GM23338 (cell line): ENCODE data around the gene CFAP92. TPM values are rescaled to one million over a fixed set of nuclear protein-coding genes. Genes with fewer than 3 reads are reported as not detected.

ENCODE experiments used
- ATAC-seq: fragments of 200-7000 bp; cut with Tn5 transposase; 3 replicates; pipeline ENCODE4 v1.9.1; 2020
- DNase-seq: peaks from one replicate; pipeline ENCODE4 v3.0.0-alpha.2; 2015; ENCODE audit warnings: low spot score
- H2AFZ ChIP-seq: fragments of 200-600 bp; sonication (generic); 2 replicates; pipeline ENCODE4 v1.8.0; 2016; ENCODE audit warnings: antibody characterized with exemption, mild to moderate bottlenecking, moderate library complexity
- H3F3A ChIP-seq: fragments of 200-600 bp; sonication (generic); replicated peaks from 2 replicates; pipeline ENCODE4 v1.8.0; 2017; ENCODE audit warnings: antibody characterized with exemption, mixed run types, low read depth
- H3K27ac ChIP-seq: fragments of 200-600 bp; sonication (generic); 2 replicates; pipeline ENCODE4 v1.6.1; 2016; ENCODE audit warnings: low read depth
- H3K27me3 ChIP-seq: fragments of 200-600 bp; sonication (generic); 2 replicates; pipeline ENCODE4 v1.8.0; 2016; ENCODE audit warnings: mild to moderate bottlenecking, mixed run types, moderate library complexity; ENCODE audit not compliant: insufficient read depth
- H3K36me3 ChIP-seq: fragments of 200-600 bp; sonication (generic); 2 replicates; pipeline ENCODE4 v1.8.0; 2016; ENCODE audit warnings: mild to moderate bottlenecking; ENCODE audit not compliant: insufficient read depth
- H3K4me1 ChIP-seq: fragments of 200-600 bp; sonication (generic); 2 replicates; pipeline ENCODE4 v1.8.0; 2016; ENCODE audit warnings: mild to moderate bottlenecking, moderate library complexity; ENCODE audit not compliant: insufficient read depth
- H3K4me2 ChIP-seq: fragments of 200-600 bp; sonication (generic); 2 replicates; pipeline ENCODE4 v1.7.1; 2017; ENCODE audit warnings: mixed run types
- H3K4me3 ChIP-seq: fragments of 200-600 bp; sonication (generic); 2 replicates; pipeline ENCODE4 v1.6.1; 2016; ENCODE audit warnings: mixed run types
- H3K79me2 ChIP-seq: fragments of 200-600 bp; sonication (generic); replicated peaks from 2 replicates; pipeline ENCODE4 v1.8.0; 2017; ENCODE audit warnings: mild to moderate bottlenecking; ENCODE audit not compliant: insufficient read depth
- H3K9me2 ChIP-seq: fragments of 200-600 bp; sonication (generic); 2 replicates; pipeline ENCODE4 v1.8.0; 2017; ENCODE audit not compliant: insufficient read depth
- H4K20me1 ChIP-seq: fragments of 200-600 bp; sonication (generic); replicated peaks from 2 replicates; pipeline ENCODE4 v1.8.0; 2017; ENCODE audit warnings: mild to moderate bottlenecking; ENCODE audit not compliant: insufficient read depth
- H3K27ac Mint-ChIP-seq: 2 replicates; pipeline ENCODE4 v1.8.0; 2020; ENCODE audit warnings: inconsistent platforms, mild to moderate bottlenecking, moderate library complexity, mixed read lengths
- H3K27me3 Mint-ChIP-seq: 3 replicates; pipeline ENCODE4 v1.8.0; 2022; ENCODE audit warnings: low read depth, mild to moderate bottlenecking, moderate library complexity, mixed read lengths, inconsistent platforms; ENCODE audit not compliant: insufficient read depth, poor library complexity
- H3K36me3 Mint-ChIP-seq: 3 replicates; pipeline ENCODE4 v1.8.0; 2021; ENCODE audit warnings: low read depth, mild to moderate bottlenecking, inconsistent platforms, moderate library complexity, mixed read lengths
- H3K4me1 Mint-ChIP-seq: 3 replicates; pipeline ENCODE4 v1.8.0; 2020; ENCODE audit warnings: mild to moderate bottlenecking, inconsistent platforms, mixed read lengths
- H3K4me3 Mint-ChIP-seq: 3 replicates; pipeline ENCODE4 v1.8.0; 2021; ENCODE audit warnings: moderate library complexity, mild to moderate bottlenecking, inconsistent platforms, mixed read lengths
- H3K9me3 Mint-ChIP-seq: 3 replicates; pipeline ENCODE4 v1.8.0; 2020; ENCODE audit warnings: moderate library complexity, mild to moderate bottlenecking, inconsistent platforms, mixed read lengths
- CREB1 ChIP-seq: fragments of 250-450 bp; sonication (Bioruptor Pico); IDR thresholded peaks from 2 replicates; pipeline ENCODE4 v1.5.0; 2020; ENCODE audit warnings: low read depth, mild to moderate bottlenecking, moderate library complexity
- ETS1 ChIP-seq: IDR thresholded peaks from 2 replicates; pipeline ENCODE4 v1.6.1; 2016; ENCODE audit warnings: antibody characterized with exemption
- EZH2 ChIP-seq: fragments of 200-600 bp; sonication (generic); IDR thresholded peaks from one replicate; pipeline ENCODE4 v1.8.0; 2017; ENCODE audit warnings: antibody characterized with exemption, mild to moderate bottlenecking, low read depth; ENCODE audit not compliant: unreplicated experiment
- EZH2phosphoT487 ChIP-seq: fragments of 200-600 bp; sonication (generic); IDR thresholded peaks from one replicate; pipeline ENCODE4 v1.8.1; 2018; ENCODE audit warnings: antibody characterized with exemption; ENCODE audit not compliant: unreplicated experiment
- JUNB ChIP-seq: IDR thresholded peaks from one replicate; pipeline ENCODE4 v1.6.1; 2016; ENCODE audit warnings: antibody characterized with exemption; ENCODE audit not compliant: unreplicated experiment
- NANOG ChIP-seq: IDR thresholded peaks from 2 replicates; pipeline ENCODE4 v1.6.1; 2016; ENCODE audit warnings: antibody characterized with exemption, borderline replicate concordance
- POLR2AphosphoS5 ChIP-seq: IDR thresholded peaks from 2 replicates; pipeline ENCODE4 v1.6.1; 2016; ENCODE audit warnings: antibody characterized with exemption, low read depth
- REST ChIP-seq: IDR thresholded peaks from one replicate; pipeline ENCODE4 v1.6.1; 2018; ENCODE audit warnings: antibody characterized with exemption; ENCODE audit not compliant: unreplicated experiment
- STAT1 ChIP-seq: IDR thresholded peaks from one replicate; pipeline ENCODE4 v1.6.1; 2016; ENCODE audit warnings: antibody characterized with exemption; ENCODE audit not compliant: unreplicated experiment
- ZNF114 ChIP-seq: fragments of 250-450 bp; sonication (Bioruptor Pico); IDR thresholded peaks from 2 replicates; pipeline ENCODE4 v1.5.0; 2020; ENCODE audit warnings: mild to moderate bottlenecking, moderate library complexity
- ZNF331 ChIP-seq: fragments of 250-450 bp; sonication (Bioruptor Pico); IDR thresholded peaks from 2 replicates; pipeline ENCODE4 v1.5.0; 2020; ENCODE audit warnings: low read depth, mild to moderate bottlenecking, moderate library complexity
- ZNF462 ChIP-seq: fragments of 250-450 bp; sonication (Bioruptor Pico); IDR thresholded peaks from 2 replicates; pipeline ENCODE4 v1.5.0; 2020; ENCODE audit warnings: mild to moderate bottlenecking, moderate library complexity
- polyA plus RNA-seq: library from polyadenylated mRNA; unstranded; fragments of >200 nt; fragmentation: Nextera tagmentation; extraction: Ambion mirVana; gene quantifications from 2 replicates; pipeline ENCODE4 v1.2.1, GENCODE V29; 2016
- total RNA-seq: library from RNA; depleted of rRNA; stranded (reverse); fragments of >200 nt; shearing (Covaris generic); gene quantifications from 2 replicates; pipeline ENCODE4 v1.2.3, GENCODE V29; 2014
- TF ChIP-seq, protein P1 (sequence below), 2 experiments: fragments of 200-600 bp in 1 of 2; sonication (generic) in 1 of 2; conservative IDR thresholded peaks; 2 replicates each; pipeline versions ENCODE4 v1.5.1 to v1.6.1; 2016 to 2017; ENCODE audit warnings: antibody characterized with exemption in 2 of 2, low read depth in 2 of 2, mild to moderate bottlenecking in 2 of 2, moderate library complexity in 1 of 2

Gene CFAP92
- total and polyA plus RNA-seq, 2 experiments from 2014 or later = 1.6 to 2.3 TPM

DNA sequence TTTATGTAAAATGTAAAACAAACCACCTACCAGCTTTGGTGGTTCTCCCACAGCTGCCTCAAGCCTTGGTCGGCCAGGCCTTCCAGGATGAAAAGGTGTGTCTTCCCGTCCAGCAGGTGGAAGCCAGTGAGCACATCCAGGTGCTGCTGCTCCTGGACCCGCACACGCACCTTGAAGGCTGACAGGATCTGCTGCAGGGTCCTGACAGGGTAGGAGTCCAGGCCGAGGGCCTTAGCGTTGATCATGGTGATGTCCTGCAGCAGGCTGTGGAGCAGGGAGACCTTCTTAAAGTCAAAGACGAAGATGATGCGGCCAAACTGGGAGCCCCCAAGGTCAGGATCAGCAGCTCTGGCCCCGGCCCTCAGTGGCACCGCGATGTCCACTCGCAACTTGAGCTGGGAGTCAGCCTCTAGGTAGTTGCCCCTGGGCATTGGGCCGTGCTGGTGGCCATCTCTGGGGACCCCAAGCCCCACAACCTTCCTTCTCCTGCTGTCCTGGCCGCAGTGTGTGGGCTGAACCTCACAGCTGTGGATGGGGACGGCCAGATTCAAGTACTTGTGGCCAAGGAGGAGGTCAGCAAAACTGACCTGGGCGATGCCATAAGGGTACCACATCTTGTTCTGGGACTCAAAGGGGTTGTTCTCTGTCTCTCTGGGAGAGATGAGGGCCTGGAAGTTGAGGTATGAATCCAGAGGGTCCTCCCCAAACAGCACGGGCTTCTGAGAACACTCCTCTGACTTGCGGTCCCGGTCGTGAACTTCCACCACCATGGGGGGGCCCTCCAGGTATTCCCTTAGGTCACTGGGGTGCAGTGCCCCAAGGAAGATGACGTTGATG, 48.6 kb downstream of the CFAP92 start:
- ATAC-seq (no peak), DNase-seq (no peak)
- H3K4me1 Mint-ChIP-seq = no peaks in the 10 kb centered on the region; the same call in 2 of the 3 replicates
- Histone ChIP-seq H3K4me2 (no peak overlapping the region), H2AFZ (no peak overlapping the region), H3F3A (no peaks in the 10 kb centered on the region), H3K27me3 (no peaks in the 10 kb centered on the region), H3K36me3 (no peaks in the 10 kb centered on the region), H3K79me2 (no peaks in the 10 kb centered on the region), H4K20me1 (no peaks in the 10 kb centered on the region), H3K4me3 (no peak overlapping the region), H3K27ac (no peak overlapping the region), H3K4me1 (no peaks in the 10 kb centered on the region), H3K9me2 (no peaks in the 10 kb centered on the region)
- H3K27ac Mint-ChIP-seq = no peak overlapping the region
- H3K27me3 Mint-ChIP-seq = no peaks in the 10 kb centered on the region
- no peak overlapping the region for H3K4me3 Mint-ChIP-seq
- no peaks in the 10 kb centered on the region for H3K9me3 Mint-ChIP-seq
- TF ChIP-seq ZNF331 (CRISPR knock-in tag) (no peak), ETS1 (no peak), EZH2 (no peak), ZNF114 (CRISPR knock-in tag) (no peak), POLR2AphosphoS5 (no peak), EZH2phosphoT487 (no peak), NANOG (no peak), STAT1 (no peak), CREB1 (no peak), REST (no peak), JUNB (no peak), ZNF462 (CRISPR knock-in tag) (no peak)
- TF ChIP-seq, protein P1, sequence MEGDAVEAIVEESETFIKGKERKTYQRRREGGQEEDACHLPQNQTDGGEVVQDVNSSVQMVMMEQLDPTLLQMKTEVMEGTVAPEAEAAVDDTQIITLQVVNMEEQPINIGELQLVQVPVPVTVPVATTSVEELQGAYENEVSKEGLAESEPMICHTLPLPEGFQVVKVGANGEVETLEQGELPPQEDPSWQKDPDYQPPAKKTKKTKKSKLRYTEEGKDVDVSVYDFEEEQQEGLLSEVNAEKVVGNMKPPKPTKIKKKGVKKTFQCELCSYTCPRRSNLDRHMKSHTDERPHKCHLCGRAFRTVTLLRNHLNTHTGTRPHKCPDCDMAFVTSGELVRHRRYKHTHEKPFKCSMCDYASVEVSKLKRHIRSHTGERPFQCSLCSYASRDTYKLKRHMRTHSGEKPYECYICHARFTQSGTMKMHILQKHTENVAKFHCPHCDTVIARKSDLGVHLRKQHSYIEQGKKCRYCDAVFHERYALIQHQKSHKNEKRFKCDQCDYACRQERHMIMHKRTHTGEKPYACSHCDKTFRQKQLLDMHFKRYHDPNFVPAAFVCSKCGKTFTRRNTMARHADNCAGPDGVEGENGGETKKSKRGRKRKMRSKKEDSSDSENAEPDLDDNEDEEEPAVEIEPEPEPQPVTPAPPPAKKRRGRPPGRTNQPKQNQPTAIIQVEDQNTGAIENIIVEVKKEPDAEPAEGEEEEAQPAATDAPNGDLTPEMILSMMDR (conservative IDR thresholded peaks at IDR 0.05; ENCODE audit: low read depth in 2 of 2) = no peak
- H3K36me3 Mint-ChIP-seq = no peaks in the 10 kb centered on the region
